HT-29 (cell line): ENCODE results near the gene RNF135. TPM values are rescaled to one million over a fixed set of nuclear protein-coding genes. Genes with fewer than 3 reads are reported as not detected.
"Not testable (repeated sequence)": the region's sequence is repeated elsewhere in the genome, so short reads cannot be mapped to it uniquely, and the experiment has no call there.

Source experiments
- DNase-seq: peaks from one replicate; pipeline ENCODE4 v3.0.0-alpha.2; 2015; ENCODE audit warnings: low spot score
- total RNA-seq: library from RNA; depleted of rRNA; stranded (reverse); fragments of >200 nt; shearing (Covaris generic); gene quantifications from 2 replicates; pipeline ENCODE4 v1.2.3, GENCODE V29; 2014; rRNA removed

RNF135 gene
- 4.8 and 4.9 TPM in 2 replicates for total RNA-seq

- peak; percentile 96 for DNase-seq
Observed at GRCh38 chr17:30970831-30971567, at the start of gene RNF135. TSS of gene RNF135 (plus strand) at chr17:30971039. CDS start at chr17:30971074, 35 bp downstream.

GRCh38 chr17:30921544-30922196 is 49.2 kb upstream of the RNF135 start, which contains the start of gene ADAP2:
TSS of gene ADAP2 (plus strand) at chr17:30921945. CDS start at chr17:30922015, 70 bp downstream.
- DNase-seq, result peak; percentile 32

GRCh38 chr17:30922235-30923030 is 48.4 kb upstream of the RNF135 start:
- no peak for DNase-seq

- no peak for DNase-seq
Observed at GRCh38 chr17:30924341-30924740, 46.5 kb upstream of the RNF135 start.

GRCh38 chr17:30926516-30926915 is 44.3 kb upstream of the RNF135 start:
- no peak for DNase-seq

- no peak for DNase-seq
Observed at GRCh38 chr17:30927756-30928155, 43.1 kb upstream of the RNF135 start.

GRCh38 chr17:30928584-30928983 is 42.3 kb upstream of the RNF135 start:
- no peak for DNase-seq

GRCh38 chr17:30929081-30929633 is 41.7 kb upstream of the RNF135 start:
- no peak for DNase-seq

GRCh38 chr17:30929861-30930260 is 41.0 kb upstream of the RNF135 start:
- DNase-seq, result not testable (repeated sequence)

- DNase-seq, result no peak
Observed at GRCh38 chr17:30930495-30930894, 40.3 kb upstream of the RNF135 start.

- not testable (repeated sequence) for DNase-seq
Observed at GRCh38 chr17:30931582-30931981, 39.3 kb upstream of the RNF135 start.

- DNase-seq, result no peak
Observed at GRCh38 chr17:30933966-30934365, 36.9 kb upstream of the RNF135 start.

GRCh38 chr17:30939051-30939689 is 31.7 kb upstream of the RNF135 start:
- DNase-seq, result no peak

- DNase-seq, result no peak
Observed at GRCh38 chr17:30942308-30943079, 28.3 kb upstream of the RNF135 start.

- DNase-seq, result no peak
Observed at GRCh38 chr17:30947796-30948195, 23.0 kb upstream of the RNF135 start.

- no peak for DNase-seq
Observed at GRCh38 chr17:30950189-30950588, 20.6 kb upstream of the RNF135 start.

GRCh38 chr17:30950669-30951399 is 20.0 kb upstream of the RNF135 start:
- DNase-seq, result peak; percentile 92

GRCh38 chr17:30952638-30953393 is 18.0 kb upstream of the RNF135 start:
- DNase-seq, result no peak
